ENCODE measurements around the gene ATP7B. TPM values are rescaled to one million over a fixed set of nuclear protein-coding genes. Genes with fewer than 3 reads are reported as not detected.
"Not testable (repeated sequence)": the region's sequence is repeated elsewhere in the genome, so short reads cannot be mapped to it uniquely, and the experiment has no call there.

Gene ATP7B
- total and polyA plus RNA-seq, 7 donors, result 0.60 to 8.1 (median 5.0) TPM

DNA sequence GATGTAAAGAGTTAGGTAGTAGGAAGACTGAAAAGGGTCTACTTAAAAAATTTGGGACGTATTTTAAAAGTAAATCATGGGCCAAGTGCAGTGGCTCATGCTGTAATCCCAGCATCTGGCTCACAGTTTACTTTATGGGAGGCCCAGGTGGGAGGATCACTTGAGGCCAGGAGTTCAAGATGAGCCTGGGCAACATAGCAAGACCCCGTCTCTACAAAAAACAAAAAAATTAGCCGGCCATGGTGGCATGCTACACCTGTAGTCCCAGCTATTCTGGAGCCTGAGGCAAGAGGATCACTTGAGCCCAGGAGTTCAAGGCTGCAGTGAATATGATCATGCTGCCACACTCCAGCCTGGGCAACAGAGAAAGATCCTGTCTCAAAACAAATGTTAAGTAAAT, 36.2 kb upstream of the ATP7B start:
- no peak overlapping the region for H3K4me3 ChIP-seq
- TF ChIP-seq EP300 (IDR thresholded peaks at IDR 0.05), result no peak
- no peak for TF ChIP-seq POLR2AphosphoS5 (IDR thresholded peaks at IDR 0.05)
- no peak for TF ChIP-seq CTCF (IDR thresholded peaks at IDR 0.05)
- TF ChIP-seq POLR2A (IDR thresholded peaks at IDR 0.05), result no peak
- H3K27ac ChIP-seq, result no peak overlapping the region
- WGBS, 2 donors, result 94 to 95% methylated on average over 3 of the region's 3 CpGs
- H3K36me3 ChIP-seq, result no peaks in the 10 kb centered on the region
- H3K27me3 ChIP-seq, result no peaks in the 10 kb centered on the region
- no peaks in the 10 kb centered on the region for H3K9me3 ChIP-seq
- H3K4me1 ChIP-seq, result no peaks in the 10 kb centered on the region
- no peak for DNase-seq
- intact Hi-C loops (cut with DNase I), result no loop called here

DNA sequence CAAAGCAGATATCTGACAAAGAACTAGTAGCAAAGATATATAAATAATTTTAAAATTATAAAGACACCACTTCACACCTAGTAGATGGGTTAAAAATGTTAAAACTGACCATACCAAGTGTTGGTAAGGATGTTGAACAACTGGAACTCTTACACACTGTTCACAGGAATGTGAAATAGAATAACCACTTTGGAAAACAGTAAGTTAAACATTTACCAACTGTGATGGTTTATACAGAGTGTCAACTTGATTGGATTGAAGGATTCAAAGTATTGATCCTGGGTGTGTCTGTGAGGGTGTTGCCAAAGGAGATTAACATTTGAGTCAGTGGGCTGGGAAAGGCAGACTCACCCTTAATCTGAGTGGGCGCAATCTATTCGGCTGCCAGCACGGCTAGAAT, 32.4 kb upstream of the ATP7B start:
- no peak for DNase-seq
- H3K27ac ChIP-seq, result no peak overlapping the region
- no peaks in the 10 kb centered on the region for H3K36me3 ChIP-seq
- no peak overlapping the region for H3K4me3 ChIP-seq
- TF ChIP-seq POLR2AphosphoS5 (IDR thresholded peaks at IDR 0.05), result no peak
- TF ChIP-seq EP300 (IDR thresholded peaks at IDR 0.05), result no peak
- no peak for TF ChIP-seq CTCF (IDR thresholded peaks at IDR 0.05)
- TF ChIP-seq POLR2A (IDR thresholded peaks at IDR 0.05), result no peak
- 95 to 98% methylated on average over 3 of the region's 3 CpGs for WGBS, 2 donors
- no peaks in the 10 kb centered on the region for H3K27me3 ChIP-seq
- no peaks in the 10 kb centered on the region for H3K4me1 ChIP-seq
- intact Hi-C loops (cut with DNase I), result no loop called here
- no peaks in the 10 kb centered on the region for H3K9me3 ChIP-seq

- H3K4me1 ChIP-seq, result no peaks in the 10 kb centered on the region
- H3K27me3 ChIP-seq, result no peaks in the 10 kb centered on the region
- no peak for DNase-seq
- intact Hi-C loops (cut with DNase I), result no loop called here
- H3K4me3 ChIP-seq, result no peak overlapping the region
- no peaks in the 10 kb centered on the region for H3K36me3 ChIP-seq
- 88 to 93% methylated on average over 1 of the region's 1 CpG for WGBS, 2 donors
- TF ChIP-seq POLR2AphosphoS5 (IDR thresholded peaks at IDR 0.05) (no peak), CTCF (IDR thresholded peaks at IDR 0.05) (no peak), POLR2A (IDR thresholded peaks at IDR 0.05) (no peak), EP300 (IDR thresholded peaks at IDR 0.05) (no peak)
- H3K27ac ChIP-seq, result no peak overlapping the region
- no peaks in the 10 kb centered on the region for H3K9me3 ChIP-seq
Observed at GRCh38 chr13:52036037-52036436, 24.8 kb upstream of the ATP7B start.

DNA sequence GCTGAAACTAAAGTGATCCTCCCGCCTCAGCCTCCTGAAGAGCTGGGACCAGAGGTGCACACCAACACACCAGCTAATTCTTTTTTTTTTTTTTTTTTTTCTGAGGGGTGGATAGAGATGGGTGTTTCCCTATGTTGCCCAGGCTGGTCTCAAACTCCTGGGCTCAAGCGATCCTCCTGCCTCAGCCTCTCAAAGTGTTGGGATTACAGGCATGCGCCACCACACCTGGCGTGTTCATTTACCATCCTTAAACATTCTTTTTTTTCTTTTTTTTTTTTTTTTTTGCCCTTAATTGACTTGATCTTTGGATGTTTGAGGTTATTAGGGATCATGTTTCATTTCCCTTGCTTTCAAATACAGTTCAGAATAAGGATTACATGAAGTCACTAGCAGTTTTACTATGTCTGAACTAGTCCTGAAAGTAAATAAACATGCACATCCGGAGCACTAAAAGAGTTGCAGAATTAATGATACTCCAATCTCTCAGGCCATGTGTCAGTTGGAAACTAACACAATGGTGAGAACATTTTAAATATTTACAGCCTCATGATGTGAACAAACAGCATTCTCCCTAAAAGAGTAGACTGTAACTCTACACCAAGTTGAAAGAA, 23.5 kb upstream of the ATP7B start:
- H3K4me3 ChIP-seq, result no peak overlapping the region
- H3K4me1 ChIP-seq, result no peaks in the 10 kb centered on the region
- no peaks in the 10 kb centered on the region for H3K36me3 ChIP-seq
- intact Hi-C loops (cut with DNase I), result no loop called here
- DNase-seq, result no peak
- no peaks in the 10 kb centered on the region for H3K27me3 ChIP-seq
- 75 to 85% methylated on average over 5 of the region's 5 CpGs for WGBS, 2 donors
- H3K27ac ChIP-seq, result no peak overlapping the region
- no peaks in the 10 kb centered on the region for H3K9me3 ChIP-seq
- TF ChIP-seq EP300 (IDR thresholded peaks at IDR 0.05), result no peak
- no peak for TF ChIP-seq POLR2AphosphoS5 (IDR thresholded peaks at IDR 0.05)
- TF ChIP-seq CTCF (IDR thresholded peaks at IDR 0.05), result no peak
- TF ChIP-seq POLR2A (IDR thresholded peaks at IDR 0.05), result no peak

- WGBS, 2 donors, result 84 to 88% methylated on average over 2 of the region's 2 CpGs
- H3K27ac ChIP-seq, result no peak overlapping the region
- no peaks in the 10 kb centered on the region for H3K27me3 ChIP-seq
- H3K36me3 ChIP-seq, result peaks cover 0 to 12% (median 2%) of the 10 kb centered on the region in 4 donors
- no peak overlapping the region for H3K4me3 ChIP-seq
- no peak for DNase-seq
- no peak for TF ChIP-seq CTCF (IDR thresholded peaks at IDR 0.05)
- TF ChIP-seq POLR2A (IDR thresholded peaks at IDR 0.05), result no peak
- no peak for TF ChIP-seq EP300 (IDR thresholded peaks at IDR 0.05)
- TF ChIP-seq POLR2AphosphoS5 (IDR thresholded peaks at IDR 0.05), result no peak
- intact Hi-C loops (cut with DNase I), result no loop called here
- no peaks in the 10 kb centered on the region for H3K4me1 ChIP-seq
- peaks cover 0 to 2% (median 0%) of the 10 kb centered on the region in 4 donors for H3K9me3 ChIP-seq
Observed at GRCh38 chr13:52033039-52033438, 21.8 kb upstream of the ATP7B start.

- H3K36me3 ChIP-seq, result peaks cover 0 to 12% (median 2%) of the 10 kb centered on the region in 4 donors
- H3K4me1 ChIP-seq; intact Hi-C loops (cut with DNase I); H3K27ac ChIP-seq; H3K9me3 ChIP-seq; H3K27me3 ChIP-seq; H3K4me3 ChIP-seq; DNase-seq: not testable (repeated sequence)
- 98% methylated on average over 6 of the region's 6 CpGs for WGBS, 2 donors
Observed at GRCh38 chr13:52030401-52030800, 19.2 kb upstream of the ATP7B start.
